ENCODE measurements around the gene NAGLU.

NAGLU gene

DNA sequence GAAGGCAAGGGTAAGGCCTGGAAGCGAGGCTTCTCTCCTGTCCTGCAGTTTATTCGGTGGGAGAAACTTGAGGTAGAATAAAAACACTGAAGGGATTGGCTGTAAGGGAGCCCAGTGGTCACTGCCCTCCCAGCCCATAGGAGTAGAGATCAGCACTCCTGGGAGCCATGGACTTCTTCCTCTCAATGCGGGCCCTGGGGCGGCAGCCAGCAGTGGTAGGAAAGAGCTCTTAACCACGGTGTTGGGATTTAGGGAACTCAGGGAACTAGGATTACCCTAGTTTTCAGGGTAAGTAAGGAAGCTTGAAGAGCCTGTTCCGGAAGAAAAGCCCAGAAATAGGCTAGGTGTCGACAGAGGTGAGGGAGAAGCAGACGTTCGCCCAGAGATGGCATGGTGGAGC, 23.8 kb upstream of the NAGLU start:
- peaks cover 53% of the 10 kb centered on the region for H3K36me3 ChIP-seq (ENCODE audit: control insufficient read depth, insufficient read depth, low read length)
- no peak overlapping the region for H3K4me3 ChIP-seq (ENCODE audit: extremely low read depth, insufficient read depth, low read length, poor library complexity, severe bottlenecking)

GRCh38 chr17:42512733-42513251, 23.2 kb upstream of the NAGLU start:
- 91% methylated on average over 4 to 5 of the region's 6 CpGs for WGBS, 2 experiments (ENCODE audit: insufficient coverage in 2 of 2)
- Histone ChIP-seq H3K27ac (ENCODE audit: low read depth, low read length, severe bottlenecking) (no peak overlapping the region), H3K9me3 (ENCODE audit: control insufficient read depth, low read length) (no peaks in the 10 kb centered on the region), H3K4me3 (ENCODE audit: extremely low read depth, insufficient read depth, low read length, poor library complexity, severe bottlenecking) (no peak overlapping the region), H3K4me1 (ENCODE audit: control insufficient read depth, insufficient read depth, low read length, poor library complexity, severe bottlenecking) (peaks cover 14% of the 10 kb centered on the region), H3K36me3 (ENCODE audit: control insufficient read depth, insufficient read depth, low read length) (peaks cover 47% of the 10 kb centered on the region)

More for the DNA sequence above, 23.8 kb upstream of the NAGLU start:
- 91 to 94% methylated on average over 6 to 8 of the region's 9 CpGs for WGBS, 2 experiments (ENCODE audit: insufficient coverage in 2 of 2)
- Histone ChIP-seq H3K9me3 (ENCODE audit: control insufficient read depth, low read length) (no peaks in the 10 kb centered on the region), H3K27ac (ENCODE audit: low read depth, low read length, severe bottlenecking) (no peak overlapping the region), H3K4me1 (ENCODE audit: control insufficient read depth, insufficient read depth, low read length, poor library complexity, severe bottlenecking) (peaks cover 12% of the 10 kb centered on the region)

- Histone ChIP-seq H3K4me1 (ENCODE audit: control insufficient read depth, insufficient read depth, low read length, poor library complexity, severe bottlenecking) (peaks cover 23% of the 10 kb centered on the region), H3K27ac (ENCODE audit: low read depth, low read length, severe bottlenecking) (no peak overlapping the region), H3K36me3 (ENCODE audit: control insufficient read depth, insufficient read depth, low read length) (peaks cover 38% of the 10 kb centered on the region), H3K9me3 (ENCODE audit: control insufficient read depth, low read length) (no peaks in the 10 kb centered on the region), H3K4me3 (ENCODE audit: extremely low read depth, insufficient read depth, low read length, poor library complexity, severe bottlenecking) (no peak overlapping the region)
- 93 to 96% methylated on average over 6 to 11 of the region's 11 CpGs for WGBS, 2 experiments (ENCODE audit: insufficient coverage in 2 of 2)
These were observed 22.4 kb upstream of the NAGLU start for GRCh38 chr17:42513686-42514085.

GRCh38 chr17:42514279-42514678, 21.8 kb upstream of the NAGLU start:
- H3K36me3 ChIP-seq (ENCODE audit: control insufficient read depth, insufficient read depth, low read length), result peaks cover 32% of the 10 kb centered on the region
- no peak overlapping the region for H3K4me3 ChIP-seq (ENCODE audit: extremely low read depth, insufficient read depth, low read length, poor library complexity, severe bottlenecking)
- peaks cover 29% of the 10 kb centered on the region for H3K4me1 ChIP-seq (ENCODE audit: control insufficient read depth, insufficient read depth, low read length, poor library complexity, severe bottlenecking)
- 98 to 100% methylated on average over 4 to 11 of the region's 11 CpGs for WGBS, 2 experiments (ENCODE audit: insufficient coverage in 2 of 2)
- no peak overlapping the region for H3K27ac ChIP-seq (ENCODE audit: low read depth, low read length, severe bottlenecking)
- H3K9me3 ChIP-seq (ENCODE audit: control insufficient read depth, low read length), result no peaks in the 10 kb centered on the region

DNA sequence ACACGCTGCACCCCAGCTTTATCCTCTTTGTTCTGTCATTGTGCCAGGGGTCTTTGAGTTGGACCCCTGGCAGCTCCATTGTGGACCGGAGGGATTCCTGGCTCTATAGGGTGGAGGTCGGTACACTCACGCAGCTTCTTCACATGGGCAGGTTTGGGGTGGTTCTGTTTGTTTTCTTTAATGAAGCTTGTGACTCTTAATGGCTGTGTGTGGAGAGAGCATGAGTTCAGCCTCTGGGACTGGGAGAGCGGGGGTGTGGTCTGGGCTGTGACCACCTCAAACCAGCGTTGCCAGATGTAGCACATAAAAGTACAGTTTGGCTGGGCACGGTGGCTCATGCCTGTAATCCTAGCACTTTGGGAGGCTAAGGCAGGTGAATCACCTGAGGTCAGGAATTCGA, 21.2 kb upstream of the NAGLU start:
- peaks cover 35% of the 10 kb centered on the region for H3K4me1 ChIP-seq (ENCODE audit: control insufficient read depth, insufficient read depth, low read length, poor library complexity, severe bottlenecking)
- H3K27ac ChIP-seq (ENCODE audit: low read depth, low read length, severe bottlenecking), result no peak overlapping the region
- peaks cover 27% of the 10 kb centered on the region for H3K36me3 ChIP-seq (ENCODE audit: control insufficient read depth, insufficient read depth, low read length)
- H3K4me3 ChIP-seq (ENCODE audit: extremely low read depth, insufficient read depth, low read length, poor library complexity, severe bottlenecking), result no peak overlapping the region
- H3K9me3 ChIP-seq (ENCODE audit: control insufficient read depth, low read length), result no peaks in the 10 kb centered on the region
- WGBS, 2 experiments (ENCODE audit: insufficient coverage in 2 of 2), result 88 to 94% methylated on average over 5 to 7 of the region's 8 CpGs

GRCh38 chr17:42517516-42517915, 18.5 kb upstream of the NAGLU start:
- 5 to 32% methylated on average over 5 of the region's 9 CpGs for WGBS, 2 experiments (ENCODE audit: insufficient coverage in 2 of 2)
- H3K4me1 ChIP-seq (ENCODE audit: control insufficient read depth, insufficient read depth, low read length, poor library complexity, severe bottlenecking), result peaks cover 58% of the 10 kb centered on the region

DNA sequence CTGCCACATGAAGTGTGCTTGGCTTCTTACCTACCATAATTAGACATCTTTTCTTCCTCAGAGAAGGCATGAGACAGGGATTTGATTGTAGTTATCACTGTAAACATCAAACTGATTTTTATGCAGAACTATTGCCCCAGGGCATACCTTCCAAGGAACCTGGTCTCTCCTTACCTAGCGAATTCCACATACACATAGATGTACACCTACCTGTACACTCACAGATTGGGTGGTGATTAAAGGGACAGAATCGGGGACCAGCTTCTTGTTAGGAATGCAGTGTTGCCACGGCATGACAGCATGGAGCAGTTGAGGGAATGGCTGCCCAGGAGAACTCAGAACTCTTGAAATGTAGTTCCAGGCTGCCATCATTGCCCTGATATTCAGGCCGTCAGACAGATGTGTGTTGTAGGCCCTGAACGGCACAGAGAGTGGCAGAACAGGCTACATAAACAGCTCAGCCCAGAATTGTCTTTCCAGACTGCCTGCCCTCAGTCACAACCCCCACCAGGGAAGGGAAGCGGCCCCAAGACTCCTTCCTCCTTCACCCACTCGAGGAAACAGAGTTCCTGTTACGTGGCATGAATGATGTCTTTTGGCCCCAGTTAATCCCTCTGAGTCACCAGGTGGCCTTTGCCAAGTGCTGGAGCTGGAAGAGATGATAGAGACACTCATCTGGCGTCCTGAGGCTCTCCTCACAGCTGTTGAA, 17.8 kb upstream of the NAGLU start:
- peaks cover 61% of the 10 kb centered on the region for H3K4me1 ChIP-seq (ENCODE audit: control insufficient read depth, insufficient read depth, low read length, poor library complexity, severe bottlenecking)
- no peak overlapping the region for H3K4me3 ChIP-seq (ENCODE audit: extremely low read depth, insufficient read depth, low read length, poor library complexity, severe bottlenecking)
- H3K27ac ChIP-seq (ENCODE audit: low read depth, low read length, severe bottlenecking), result peak overlapping the region; percentile 100
- H3K9me3 ChIP-seq (ENCODE audit: control insufficient read depth, low read length), result no peaks in the 10 kb centered on the region
- 89 to 95% methylated on average over 5 of the region's 9 CpGs for WGBS, 2 experiments (ENCODE audit: insufficient coverage in 2 of 2)
- peaks cover 30% of the 10 kb centered on the region for H3K36me3 ChIP-seq (ENCODE audit: control insufficient read depth, insufficient read depth, low read length)

More at GRCh38 chr17:42517516-42517915, 18.5 kb upstream of the NAGLU start:
- Histone ChIP-seq H3K27ac (ENCODE audit: low read depth, low read length, severe bottlenecking) (no peak overlapping the region), H3K4me3 (ENCODE audit: extremely low read depth, insufficient read depth, low read length, poor library complexity, severe bottlenecking) (no peak overlapping the region), H3K9me3 (ENCODE audit: control insufficient read depth, low read length) (no peaks in the 10 kb centered on the region), H3K36me3 (ENCODE audit: control insufficient read depth, insufficient read depth, low read length) (peaks cover 26% of the 10 kb centered on the region)

GRCh38 chr17:42518755-42519545, 17.1 kb upstream of the NAGLU start:
- Histone ChIP-seq H3K9me3 (ENCODE audit: control insufficient read depth, low read length) (no peaks in the 10 kb centered on the region), H3K4me1 (ENCODE audit: control insufficient read depth, insufficient read depth, low read length, poor library complexity, severe bottlenecking) (peaks cover 64% of the 10 kb centered on the region), H3K36me3 (ENCODE audit: control insufficient read depth, insufficient read depth, low read length) (peaks cover 26% of the 10 kb centered on the region), H3K4me3 (ENCODE audit: extremely low read depth, insufficient read depth, low read length, poor library complexity, severe bottlenecking) (no peak overlapping the region), H3K27ac (ENCODE audit: low read depth, low read length, severe bottlenecking) (peak overlapping the region; percentile 100)
- 100% methylated on average over 2 of the region's 6 CpGs for WGBS, 2 experiments (ENCODE audit: insufficient coverage in 2 of 2)

DNA sequence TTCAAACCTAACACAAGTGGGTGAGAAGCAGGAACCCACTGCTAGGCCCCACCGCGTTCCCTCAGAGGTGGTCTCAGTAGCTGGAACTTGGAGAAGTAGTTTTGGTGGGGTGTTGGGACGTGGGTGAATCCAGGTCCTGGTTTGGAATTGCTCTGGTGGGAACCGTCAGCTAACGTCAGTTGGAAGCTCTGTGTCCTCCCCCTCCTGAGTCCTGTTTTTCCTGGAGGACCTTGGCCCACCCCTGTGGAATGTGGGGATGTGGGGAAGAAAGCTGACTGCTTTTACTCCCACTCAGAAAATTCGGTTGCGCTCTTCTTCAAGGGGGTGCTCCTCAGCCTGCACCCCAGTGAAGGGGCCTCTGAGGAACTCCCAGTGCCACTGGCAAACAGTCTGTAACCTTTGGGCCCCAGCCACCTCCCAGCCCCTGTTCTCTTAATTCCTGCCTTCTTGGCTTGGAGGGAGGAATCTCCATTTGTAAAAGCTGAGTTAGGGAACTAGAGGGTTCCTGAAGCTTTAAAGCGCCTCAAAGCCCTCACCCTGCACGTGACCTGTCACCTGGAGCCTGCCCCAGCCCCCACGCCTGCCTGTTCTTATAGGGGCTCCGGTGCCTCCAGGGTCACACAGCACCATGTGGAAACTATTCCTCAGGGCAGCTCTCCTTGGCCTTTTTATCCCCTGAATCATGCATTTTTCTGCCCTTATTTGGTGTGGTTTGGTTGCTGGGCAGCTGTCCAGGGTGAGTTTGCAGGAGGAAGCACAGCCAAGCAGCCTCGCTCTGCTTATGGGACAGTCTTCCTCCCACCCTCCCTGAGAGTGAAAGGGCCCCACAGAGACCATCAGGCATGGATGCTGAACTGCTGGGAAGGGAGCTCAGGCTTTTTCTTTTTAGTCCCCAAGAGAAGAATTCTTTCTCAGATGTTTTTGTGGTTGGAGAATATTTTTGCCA, 16.2 kb upstream of the NAGLU start:
- 24 to 29% methylated on average over 6 to 8 of the region's 12 CpGs for WGBS, 2 experiments (ENCODE audit: insufficient coverage in 2 of 2)
- H3K4me1 ChIP-seq (ENCODE audit: control insufficient read depth, insufficient read depth, low read length, poor library complexity, severe bottlenecking), result peaks cover 64% of the 10 kb centered on the region
- H3K27ac ChIP-seq (ENCODE audit: low read depth, low read length, severe bottlenecking), result peak overlapping the region; percentile 100
- peak overlapping the region; percentile 15 for H3K4me3 ChIP-seq (ENCODE audit: extremely low read depth, insufficient read depth, low read length, poor library complexity, severe bottlenecking)
- no peaks in the 10 kb centered on the region for H3K9me3 ChIP-seq (ENCODE audit: control insufficient read depth, low read length)
- peaks cover 26% of the 10 kb centered on the region for H3K36me3 ChIP-seq (ENCODE audit: control insufficient read depth, insufficient read depth, low read length)

DNA sequence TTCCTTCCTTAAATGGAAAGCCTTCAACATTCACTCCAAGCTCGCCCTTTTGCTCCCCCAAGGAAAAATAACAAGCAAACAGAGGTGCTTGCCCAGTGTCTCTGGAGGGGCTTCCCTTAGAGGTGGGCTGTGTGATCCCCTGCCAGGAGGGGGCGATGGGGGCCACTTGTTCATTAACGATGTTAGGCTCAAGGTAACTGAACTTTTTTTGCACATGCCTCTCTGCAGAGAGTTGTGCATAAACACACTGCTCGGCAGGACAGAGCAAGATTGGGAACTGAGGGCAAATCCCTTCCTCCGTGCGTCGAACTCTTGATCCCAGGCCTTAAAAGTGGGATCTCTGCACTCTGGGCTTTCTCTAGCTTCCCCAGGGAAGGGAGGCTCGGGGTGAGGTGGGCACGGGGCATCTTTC, 15.5 kb upstream of the NAGLU start:
- WGBS, 2 experiments (ENCODE audit: insufficient coverage in 2 of 2), result 49 to 57% methylated on average over 6 to 8 of the region's 9 CpGs
- no peak overlapping the region for H3K4me3 ChIP-seq (ENCODE audit: extremely low read depth, insufficient read depth, low read length, poor library complexity, severe bottlenecking)

More for the DNA sequence above, 15.5 kb upstream of the NAGLU start:
- Histone ChIP-seq H3K9me3 (ENCODE audit: control insufficient read depth, low read length) (no peaks in the 10 kb centered on the region), H3K27ac (ENCODE audit: low read depth, low read length, severe bottlenecking) (peak overlapping the region; percentile 100), H3K4me1 (ENCODE audit: control insufficient read depth, insufficient read depth, low read length, poor library complexity, severe bottlenecking) (peaks cover 63% of the 10 kb centered on the region), H3K36me3 (ENCODE audit: control insufficient read depth, insufficient read depth, low read length) (peaks cover 24% of the 10 kb centered on the region)
